Endodermal cell (in vitro differentiated cells): Measurements from ENCODE around the gene SMAD3. TPM values are rescaled to one million over a fixed set of nuclear protein-coding genes. Genes with fewer than 3 reads are reported as not detected.

Source experiments
- DNase-seq: peaks from one replicate; pipeline ENCODE4 v3.0.0-alpha.2; 2017
- H3K27ac ChIP-seq: 2 replicates; pipeline ENCODE4 v1.5.1; 2013; ENCODE audit warnings: mild to moderate bottlenecking, low read depth, low read length, moderate library complexity
- H3K27me3 ChIP-seq: 2 replicates; pipeline ENCODE4 v1.6.1; 2013; ENCODE audit warnings: mild to moderate bottlenecking, low read length, moderate library complexity; ENCODE audit not compliant: insufficient read depth, control insufficient read depth, poor library complexity, severe bottlenecking
- H3K36me3 ChIP-seq: 2 replicates; pipeline ENCODE4 v1.7.0; 2013; ENCODE audit warnings: mild to moderate bottlenecking, low read length, moderate library complexity; ENCODE audit not compliant: control insufficient read depth, insufficient read depth
- H3K4me1 ChIP-seq: one replicate; pipeline ENCODE4 v1.7.0; 2013; ENCODE audit warnings: low read length; ENCODE audit not compliant: control insufficient read depth, insufficient read depth
- H3K4me3 ChIP-seq: 2 replicates; pipeline ENCODE4 v1.5.1; 2013; ENCODE audit warnings: mild to moderate bottlenecking, low read length, moderate library complexity
- H3K9ac ChIP-seq: 2 replicates; pipeline ENCODE4 v1.6.1; 2013; ENCODE audit warnings: mild to moderate bottlenecking, low read length, moderate library complexity; ENCODE audit not compliant: poor library complexity, severe bottlenecking; ENCODE audit errors: extremely low read depth
- H3K9me3 ChIP-seq: 2 replicates; pipeline ENCODE4 v1.6.1; 2013; ENCODE audit warnings: mild to moderate bottlenecking, low read length, moderate library complexity; ENCODE audit not compliant: control insufficient read depth
- H3K27ac Mint-ChIP-seq: 2 replicates; pipeline ENCODE4 v1.8.0; 2020; ENCODE audit warnings: mixed read lengths
- H3K27me3 Mint-ChIP-seq: 2 replicates; pipeline ENCODE4 v1.8.0; 2021; ENCODE audit warnings: mild to moderate bottlenecking, mixed read lengths; ENCODE audit not compliant: insufficient read depth
- H3K36me3 Mint-ChIP-seq: 2 replicates; pipeline ENCODE4 v1.8.0; 2020; ENCODE audit warnings: low read depth, mixed read lengths
- H3K4me1 Mint-ChIP-seq: 2 replicates; pipeline ENCODE4 v1.8.0; 2020; ENCODE audit warnings: mixed read lengths
- H3K4me3 Mint-ChIP-seq: 2 replicates; pipeline ENCODE4 v1.8.0; 2020; ENCODE audit warnings: mild to moderate bottlenecking, moderate library complexity, mixed read lengths
- H3K9me3 Mint-ChIP-seq: 2 replicates; pipeline ENCODE4 v1.8.0; 2020; ENCODE audit warnings: mild to moderate bottlenecking, mixed read lengths
- WGBS, 2 experiments: methylation state at CpG; one replicate each; pipeline versions ENCODE4 v1.1.5 to v1.1.7; 2013; ENCODE audit warnings: missing lambda C conversion rate in 2 of 2, mixed read lengths in 1 of 2; ENCODE audit not compliant: insufficient coverage in 1 of 2, insufficient read length in 1 of 2; 5-methylcytosine and 5-hydroxymethylcytosine counted together
- total RNA-seq, 2 donors: library from RNA; stranded (reverse); fragmentation: NEBNext Ultra II Directional in 1 of 2; extraction: Animal tissue kit (Norgen Biotek cat#: 25700) in 1 of 2; gene quantifications; 2 replicates in 1 of 2; 3 replicates in 1 of 2; pipeline ENCODE4 v1.2.1, GENCODE V29; 2021
- TF ChIP-seq, protein P1 (sequence below): fragments of 200-600 bp; sonication (generic); conservative IDR thresholded peaks from 2 replicates; pipeline ENCODE4 v1.5.0; 2021; ENCODE audit warnings: antibody characterized with exemption, mild to moderate bottlenecking

Gene SMAD3
- total RNA-seq, 2 donors from 2014 or later: 7.8 to 9.6 TPM

DNA sequence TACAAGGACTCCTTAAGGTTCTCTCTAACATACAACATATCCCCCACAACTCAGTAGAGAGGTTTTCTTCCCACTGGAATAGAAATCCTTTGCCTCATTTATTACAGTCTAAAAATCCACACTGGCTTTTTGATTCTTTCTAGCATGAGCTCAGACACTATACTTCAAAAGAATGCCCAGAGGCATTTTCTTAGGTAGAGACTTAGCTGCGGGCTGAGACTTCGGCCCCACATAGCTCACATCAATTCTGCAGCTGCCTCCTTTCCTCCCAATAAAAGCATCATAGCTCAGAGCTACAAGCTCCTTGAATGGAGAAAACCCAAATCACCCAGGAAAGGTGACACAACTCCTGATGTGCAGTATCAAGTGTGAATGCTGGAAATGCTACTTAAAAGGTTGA lies 136.7 kb downstream of the SMAD3 start:
- H3K4me1 Mint-ChIP-seq: peaks cover 18% of the 10 kb centered on the region
- H3K27ac Mint-ChIP-seq: no peak overlapping the region
- H3K4me3 ChIP-seq: no peak overlapping the region
- no peak for DNase-seq
- no peaks in the 10 kb centered on the region for H3K27me3 ChIP-seq
- H3K36me3 Mint-ChIP-seq: peaks cover 52% of the 10 kb centered on the region
- no peak overlapping the region for H3K4me3 Mint-ChIP-seq
- peaks cover 68% of the 10 kb centered on the region for H3K36me3 ChIP-seq
- peaks cover 10% of the 10 kb centered on the region for H3K4me1 ChIP-seq
- H3K9ac ChIP-seq: no peak overlapping the region
- TF ChIP-seq, protein P1, sequence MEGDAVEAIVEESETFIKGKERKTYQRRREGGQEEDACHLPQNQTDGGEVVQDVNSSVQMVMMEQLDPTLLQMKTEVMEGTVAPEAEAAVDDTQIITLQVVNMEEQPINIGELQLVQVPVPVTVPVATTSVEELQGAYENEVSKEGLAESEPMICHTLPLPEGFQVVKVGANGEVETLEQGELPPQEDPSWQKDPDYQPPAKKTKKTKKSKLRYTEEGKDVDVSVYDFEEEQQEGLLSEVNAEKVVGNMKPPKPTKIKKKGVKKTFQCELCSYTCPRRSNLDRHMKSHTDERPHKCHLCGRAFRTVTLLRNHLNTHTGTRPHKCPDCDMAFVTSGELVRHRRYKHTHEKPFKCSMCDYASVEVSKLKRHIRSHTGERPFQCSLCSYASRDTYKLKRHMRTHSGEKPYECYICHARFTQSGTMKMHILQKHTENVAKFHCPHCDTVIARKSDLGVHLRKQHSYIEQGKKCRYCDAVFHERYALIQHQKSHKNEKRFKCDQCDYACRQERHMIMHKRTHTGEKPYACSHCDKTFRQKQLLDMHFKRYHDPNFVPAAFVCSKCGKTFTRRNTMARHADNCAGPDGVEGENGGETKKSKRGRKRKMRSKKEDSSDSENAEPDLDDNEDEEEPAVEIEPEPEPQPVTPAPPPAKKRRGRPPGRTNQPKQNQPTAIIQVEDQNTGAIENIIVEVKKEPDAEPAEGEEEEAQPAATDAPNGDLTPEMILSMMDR: no peak
- 91 to 93% methylated on average over 2 of the region's 2 CpGs for WGBS, 2 experiments
- no peak overlapping the region for H3K27ac ChIP-seq
- H3K27me3 Mint-ChIP-seq: no peaks in the 10 kb centered on the region
- H3K9me3 ChIP-seq: no peaks in the 10 kb centered on the region
- H3K9me3 Mint-ChIP-seq: no peaks in the 10 kb centered on the region

DNA sequence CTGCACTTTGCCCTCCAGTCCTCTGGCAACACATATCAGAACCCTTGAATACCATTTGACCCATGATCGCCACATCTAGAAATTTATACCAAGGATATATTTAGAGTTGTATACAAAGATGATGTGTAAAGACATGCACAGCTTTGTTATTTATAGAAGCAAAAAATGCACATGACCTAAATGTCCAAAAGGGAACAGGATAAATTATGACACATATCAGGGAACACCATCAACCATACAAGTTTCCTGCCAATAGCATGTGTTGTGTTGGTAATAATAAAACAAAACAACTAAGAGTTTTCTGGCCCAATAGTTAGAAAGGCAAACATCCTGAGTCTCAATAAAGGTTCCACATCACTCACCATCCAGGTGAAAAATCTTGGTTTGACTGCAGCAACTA lies 137.6 kb downstream of the SMAD3 start:
- 100% methylated on average over 1 of the region's 1 CpG; no CpG with 5 or more reads in 1 of the 2 experiments for WGBS, 2 experiments
- DNase-seq: no peak
- H3K27me3 ChIP-seq: no peaks in the 10 kb centered on the region
- no peaks in the 10 kb centered on the region for H3K9me3 ChIP-seq
- TF ChIP-seq, protein P1: no peak
- no peaks in the 10 kb centered on the region for H3K27me3 Mint-ChIP-seq
- no peak overlapping the region for H3K4me3 ChIP-seq
- peaks cover 74% of the 10 kb centered on the region for H3K36me3 ChIP-seq
- peaks cover 18% of the 10 kb centered on the region for H3K4me1 Mint-ChIP-seq
- peaks cover 46% of the 10 kb centered on the region for H3K36me3 Mint-ChIP-seq
- H3K9ac ChIP-seq: no peak overlapping the region
- H3K4me1 ChIP-seq: peaks cover 10% of the 10 kb centered on the region
- H3K27ac Mint-ChIP-seq: no peak overlapping the region
- no peaks in the 10 kb centered on the region for H3K9me3 Mint-ChIP-seq
- no peak overlapping the region for H3K4me3 Mint-ChIP-seq
- no peak overlapping the region for H3K27ac ChIP-seq

DNA sequence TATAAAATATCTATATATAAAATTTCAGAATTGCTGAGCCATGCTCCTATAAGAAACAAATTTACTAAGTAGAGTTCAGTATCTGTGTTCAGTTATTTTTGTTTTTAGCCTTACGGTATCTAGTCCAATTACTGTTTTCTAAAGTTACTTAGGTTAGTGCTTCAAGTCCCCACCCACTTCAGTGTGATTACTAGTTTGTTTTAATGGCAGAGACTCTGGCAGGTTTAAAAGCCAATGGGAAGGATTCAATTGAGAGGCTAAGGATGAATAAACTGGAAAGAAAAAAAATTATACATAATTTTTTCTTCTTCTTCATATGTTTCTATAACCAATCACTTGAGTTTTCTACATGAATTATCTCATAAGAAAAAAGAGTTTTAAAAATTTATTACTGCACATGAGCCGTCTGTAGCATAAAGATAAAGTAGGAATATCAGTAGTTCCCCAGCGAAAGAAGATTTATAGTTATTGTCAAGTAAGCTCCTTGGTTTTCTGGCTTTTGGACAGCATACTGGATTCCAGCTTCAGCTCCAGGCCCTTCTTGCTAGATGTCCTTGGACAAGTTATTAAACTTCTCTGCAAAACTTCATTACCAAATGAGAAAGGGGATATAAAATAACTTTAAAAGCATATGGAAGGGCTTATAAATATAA lies 142.3 kb downstream of the SMAD3 start:
- Histone ChIP-seq H3K27ac (no peak overlapping the region), H3K9ac (no peak overlapping the region), H3K27me3 (no peaks in the 10 kb centered on the region), H3K4me1 (no peaks in the 10 kb centered on the region), H3K9me3 (no peaks in the 10 kb centered on the region), H3K4me3 (no peak overlapping the region), H3K36me3 (peaks cover 73% of the 10 kb centered on the region)
- peaks cover 37% of the 10 kb centered on the region for H3K36me3 Mint-ChIP-seq
- DNase-seq: no peak
- TF ChIP-seq, protein P1: no peak
- H3K4me1 Mint-ChIP-seq: peaks cover 3% of the 10 kb centered on the region
- no peaks in the 10 kb centered on the region for H3K9me3 Mint-ChIP-seq
- H3K4me3 Mint-ChIP-seq: no peak overlapping the region
- no peaks in the 10 kb centered on the region for H3K27me3 Mint-ChIP-seq
- no peak overlapping the region for H3K27ac Mint-ChIP-seq
- 72 to 95% methylated on average over 2 to 3 of the region's 3 CpGs for whole genome bisulfite sequencing, 2 experiments
